Esophagus squamous epithelium (tissue), 5 donors: Measurements from ENCODE around the gene SMIM28. TPM values are rescaled to one million over a fixed set of nuclear protein-coding genes. Genes with fewer than 3 reads are reported as not detected.

Experiments used
- DNase-seq: peaks from one replicate; lab custom pipeline; 2025; lab: John Stamatoyannopoulos, UW
- H3K27ac ChIP-seq, 4 donors: fragments of 200-600 bp; sonication (generic); one replicate each; pipeline ENCODE4 v1.5.1; 2016 to 2019; ENCODE audit warnings: mild to moderate bottlenecking in 1 of 4
- H3K27me3 ChIP-seq, 4 donors: fragments of 200-600 bp; sonication (generic); 1 replicate in 3 of 4; 2 replicates in 1 of 4; pipeline versions ENCODE4 v1.5.1 to v1.6.0; 2017 to 2021; ENCODE audit warnings: antibody characterized with exemption in 1 of 4
- H3K36me3 ChIP-seq, 3 donors: fragments of 200-600 bp; sonication (generic); one replicate each; pipeline ENCODE4 v1.5.1; 2016 to 2019
- H3K4me1 ChIP-seq, 3 donors: fragments of 200-600 bp; sonication (generic); one replicate each; pipeline ENCODE4 v1.5.1; 2017 to 2019
- H3K4me3 ChIP-seq, 4 donors: fragments of 200-600 bp; sonication (generic); 1 replicate in 3 of 4; 2 replicates in 1 of 4; pipeline ENCODE4 v1.5.1; 2016 to 2019; ENCODE audit warnings: mild to moderate bottlenecking in 2 of 4, moderate library complexity in 1 of 4
- H3K9me3 ChIP-seq, 3 donors: fragments of 200-600 bp; sonication (generic); one replicate each; pipeline ENCODE4 v1.5.1; 2016 to 2019
- POLR2A ChIP-seq, 4 donors: fragments of 450-650 bp; IDR thresholded peaks; one replicate each; pipeline ENCODE4 v1.6.1; 2017; ENCODE audit warnings: antibody characterized with exemption in 4 of 4, mild to moderate bottlenecking in 4 of 4, moderate library complexity in 3 of 4
- WGBS, 2 donors: methylation state at CpG; one replicate each; pipeline ENCODE4 v1.1.5; 2018; 5-methylcytosine and 5-hydroxymethylcytosine counted together
- intact Hi-C: fragments of 100-400 bp; cut with DNase I; formaldehyde crosslinking; loops from one replicate; pipeline ENCODE4 v1.15.0; 2022
- total RNA-seq, 4 donors: library from RNA; depleted of rRNA; stranded (reverse); fragments of >200 nt; gene quantifications; one replicate each; pipeline ENCODE4 v1.1.0, GENCODE V29; 2016
- TF ChIP-seq, protein P1 (sequence below), 6 experiments: fragments of 450-650 bp in 4 of 6; fragments of 200-600 bp in 2 of 6; sonication (generic) in 2 of 6; IDR thresholded peaks; one replicate each; pipeline ENCODE4 v1.5.1; 2016 to 2019; ENCODE audit warnings: antibody characterized with exemption in 6 of 6, mild to moderate bottlenecking in 4 of 6, moderate library complexity in 4 of 6
- donor health status: DM: yes; HTN: yes; CAD: no.

Gene SMIM28
- total RNA-seq, 4 donors from 2014 or later, result not detected

DNA sequence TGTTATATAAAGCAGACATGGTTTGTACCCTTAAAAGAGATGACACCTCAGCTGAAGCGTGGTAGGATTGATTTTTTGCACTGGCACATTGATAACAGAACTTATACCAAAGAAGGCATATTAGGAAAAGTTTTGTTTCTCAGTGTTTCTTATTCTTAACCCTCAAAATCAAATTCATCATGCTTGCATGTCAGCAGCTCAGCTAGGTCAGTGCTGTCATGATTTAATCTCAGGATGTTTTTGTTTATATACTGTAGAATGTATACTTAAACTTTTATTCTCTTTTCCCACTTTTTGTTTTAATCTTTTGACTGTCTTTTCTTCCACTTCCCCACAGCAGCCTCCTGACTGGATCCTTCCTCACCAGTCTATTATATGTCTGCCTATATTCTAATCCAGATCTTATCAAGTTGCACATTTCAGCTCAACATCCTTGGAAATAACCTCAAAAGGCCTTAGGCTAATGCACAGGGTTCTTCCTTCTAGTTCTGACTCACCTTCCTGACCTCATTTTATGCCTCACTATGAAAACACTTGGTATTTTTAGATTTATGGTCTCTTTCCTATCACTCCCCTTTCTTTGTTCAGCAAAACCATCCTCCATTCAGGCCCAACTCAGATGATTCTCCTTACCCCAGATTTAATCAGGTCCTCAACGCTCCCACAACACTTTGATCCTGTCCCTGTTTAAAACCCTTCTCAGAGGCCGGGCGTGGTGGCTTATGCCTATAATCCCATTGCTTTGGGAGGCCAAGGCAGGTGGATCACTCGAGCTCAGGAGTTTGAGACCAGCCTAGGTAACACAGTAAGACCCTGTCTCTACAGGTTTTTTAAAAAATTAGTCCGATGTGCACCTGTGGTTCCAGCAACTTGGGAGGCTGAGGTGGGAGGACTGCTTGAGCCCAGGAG is 33.5 kb downstream of the SMIM28 start:
- DNase-seq, result no peak
- Histone ChIP-seq H3K9me3 (no peaks in the 10 kb centered on the region), H3K36me3 (peaks cover 15 to 100% (median 36%) of the 10 kb centered on the region in 3 donors), H3K27me3 (no peaks in the 10 kb centered on the region), H3K4me3 (no peak overlapping the region), H3K27ac (peak overlapping the region; percentile 50 to 72 (median 66)), H3K4me1 (peaks cover 8 to 55% (median 19%) of the 10 kb centered on the region in 3 donors)
- intact Hi-C loops, result no loop called here
- TF ChIP-seq POLR2A (IDR thresholded peaks at IDR 0.05), result no peak
- TF ChIP-seq, protein P1, sequence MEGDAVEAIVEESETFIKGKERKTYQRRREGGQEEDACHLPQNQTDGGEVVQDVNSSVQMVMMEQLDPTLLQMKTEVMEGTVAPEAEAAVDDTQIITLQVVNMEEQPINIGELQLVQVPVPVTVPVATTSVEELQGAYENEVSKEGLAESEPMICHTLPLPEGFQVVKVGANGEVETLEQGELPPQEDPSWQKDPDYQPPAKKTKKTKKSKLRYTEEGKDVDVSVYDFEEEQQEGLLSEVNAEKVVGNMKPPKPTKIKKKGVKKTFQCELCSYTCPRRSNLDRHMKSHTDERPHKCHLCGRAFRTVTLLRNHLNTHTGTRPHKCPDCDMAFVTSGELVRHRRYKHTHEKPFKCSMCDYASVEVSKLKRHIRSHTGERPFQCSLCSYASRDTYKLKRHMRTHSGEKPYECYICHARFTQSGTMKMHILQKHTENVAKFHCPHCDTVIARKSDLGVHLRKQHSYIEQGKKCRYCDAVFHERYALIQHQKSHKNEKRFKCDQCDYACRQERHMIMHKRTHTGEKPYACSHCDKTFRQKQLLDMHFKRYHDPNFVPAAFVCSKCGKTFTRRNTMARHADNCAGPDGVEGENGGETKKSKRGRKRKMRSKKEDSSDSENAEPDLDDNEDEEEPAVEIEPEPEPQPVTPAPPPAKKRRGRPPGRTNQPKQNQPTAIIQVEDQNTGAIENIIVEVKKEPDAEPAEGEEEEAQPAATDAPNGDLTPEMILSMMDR (IDR thresholded peaks at IDR 0.05), result no peak
- WGBS, 2 donors, result 58 to 64% methylated on average over 6 of the region's 6 CpGs

DNA sequence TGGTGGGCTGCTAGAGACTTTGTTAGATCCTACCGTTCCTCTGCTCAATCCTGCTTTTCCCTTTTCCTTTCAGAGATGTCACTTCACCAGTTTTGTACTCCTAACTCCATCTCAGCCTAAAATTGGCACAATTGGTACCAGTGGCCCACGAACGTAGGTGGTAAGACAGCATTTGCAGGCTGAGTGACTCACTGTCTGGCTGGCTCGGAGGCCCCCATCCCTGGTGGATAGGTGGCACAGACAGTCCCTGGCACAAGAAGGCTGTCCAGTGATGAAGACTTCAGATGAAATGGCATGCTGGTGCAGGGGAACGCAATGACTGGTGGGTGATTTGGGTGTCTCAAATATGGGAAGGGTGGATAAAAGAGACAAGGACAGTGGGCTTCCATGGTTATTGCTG is 37.4 kb downstream of the SMIM28 start:
- TF ChIP-seq POLR2A (IDR thresholded peaks at IDR 0.05), result no peak
- TF ChIP-seq, protein P1 (IDR thresholded peaks at IDR 0.05), result no peak
- intact Hi-C loops, result no loop called here
- peaks cover 4 to 89% (median 14%) of the 10 kb centered on the region in 3 donors for H3K36me3 ChIP-seq
- H3K9me3 ChIP-seq, result no peaks in the 10 kb centered on the region
- H3K4me3 ChIP-seq, result no peak overlapping the region
- no peak overlapping the region for H3K27ac ChIP-seq
- DNase-seq, result no peak
- no peaks in the 10 kb centered on the region for H3K27me3 ChIP-seq
- H3K4me1 ChIP-seq, result peaks cover 5 to 16% (median 11%) of the 10 kb centered on the region in 3 donors
- 85% methylated on average over 4 to 5 of the region's 5 CpGs for WGBS, 2 donors

GRCh38 chr6:138416206-138416605 is 38.5 kb downstream of the SMIM28 start:
- intact Hi-C loops, result no loop called here
- DNase-seq, result no peak
- no peak for TF ChIP-seq POLR2A (IDR thresholded peaks at IDR 0.05)
- TF ChIP-seq, protein P1 (IDR thresholded peaks at IDR 0.05), result no peak
- H3K36me3 ChIP-seq, result peaks cover 4 to 86% (median 14%) of the 10 kb centered on the region in 3 donors
- no peaks in the 10 kb centered on the region for H3K9me3 ChIP-seq
- no peaks in the 10 kb centered on the region for H3K27me3 ChIP-seq
- WGBS, 2 donors, result 85 to 92% methylated on average over 4 of the region's 4 CpGs
- no peak overlapping the region for H3K27ac ChIP-seq
- no peak overlapping the region for H3K4me3 ChIP-seq
- H3K4me1 ChIP-seq, result peaks cover 0 to 6% (median 3%) of the 10 kb centered on the region in 3 donors

- intact Hi-C loops, result no loop called here
- 79 to 91% methylated on average over 3 of the region's 3 CpGs for WGBS, 2 donors
- TF ChIP-seq, protein P1 (IDR thresholded peaks at IDR 0.05), result no peak
- no peak for TF ChIP-seq POLR2A (IDR thresholded peaks at IDR 0.05)
Measured at GRCh38 chr6:138417493-138418117, 39.9 kb downstream of the SMIM28 start.

More at GRCh38 chr6:138417493-138418117, 39.9 kb downstream of the SMIM28 start:
- Histone ChIP-seq H3K4me3 (no peak overlapping the region), H3K9me3 (no peaks in the 10 kb centered on the region), H3K4me1 (no peaks in the 10 kb centered on the region), H3K27ac (no peak overlapping the region), H3K27me3 (no peaks in the 10 kb centered on the region), H3K36me3 (peaks cover 0 to 78% (median 6%) of the 10 kb centered on the region in 3 donors)
- no peak for DNase-seq
